ENCODE measurements around the gene HBZ.
"Not testable (repeated sequence)": the region's sequence is repeated elsewhere in the genome, so short reads cannot be mapped to it uniquely, and the experiment has no call there.

The HBZ gene

DNA sequence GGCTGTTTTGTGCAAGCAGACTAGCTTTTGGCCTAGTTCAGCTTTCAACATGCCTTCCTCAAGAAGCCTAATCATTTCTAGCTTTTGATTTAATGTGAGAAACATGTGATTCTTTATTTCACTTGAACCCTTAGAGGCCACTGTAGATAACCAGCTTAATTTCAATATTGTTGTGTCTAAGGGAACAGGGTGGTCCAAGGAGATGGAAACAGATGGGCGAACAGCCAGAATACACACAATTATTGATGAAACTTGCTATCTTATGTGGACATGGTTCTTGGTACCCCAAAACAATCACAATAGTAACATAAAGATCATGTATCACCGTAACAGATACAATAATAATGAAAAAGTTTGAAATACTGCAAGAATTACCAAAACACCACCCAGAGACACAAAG is 18.7 kb upstream of the HBZ start:
- WGBS (ENCODE audit: insufficient coverage, insufficient read length), result no CpG with 5 or more reads among the region's 2 CpGs
- H3K4me1 ChIP-seq (ENCODE audit: control insufficient read depth, insufficient read depth, low read length), result no peaks in the 10 kb centered on the region
- H3K4me3 ChIP-seq (ENCODE audit: low read length), result no peak overlapping the region
- H3K27ac ChIP-seq (ENCODE audit: low read length), result no peak overlapping the region
- DNase-seq (ENCODE audit: low read depth, low spot score), result no peak
- H3K27me3 ChIP-seq (ENCODE audit: control insufficient read depth, insufficient read depth, low read length), result no peaks in the 10 kb centered on the region
- H3K9me3 ChIP-seq (ENCODE audit: control insufficient read depth, insufficient read depth, low read length), result no peaks in the 10 kb centered on the region
- no peaks in the 10 kb centered on the region for H3K36me3 ChIP-seq (ENCODE audit: control insufficient read depth, insufficient read depth, low read length)

DNA sequence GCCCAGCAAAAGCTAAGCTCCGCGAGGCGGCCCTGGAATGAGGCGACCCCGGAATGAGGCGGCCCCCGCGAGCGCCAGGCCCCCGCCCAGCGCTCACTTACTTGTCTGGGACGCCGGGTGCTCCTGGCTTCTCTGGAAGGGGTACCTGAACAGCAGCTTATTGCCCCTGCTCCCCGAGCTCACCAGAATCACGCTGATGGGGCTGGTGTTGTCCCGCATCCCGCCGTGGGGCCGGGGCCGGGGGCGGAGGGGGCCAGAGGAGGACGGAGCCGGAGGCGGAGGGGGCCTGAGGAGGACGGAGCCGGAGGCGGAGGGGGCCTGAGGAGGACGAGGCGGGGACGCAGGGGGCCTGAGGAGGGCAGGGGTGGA is 14.4 kb upstream of the HBZ start:
- no peaks in the 10 kb centered on the region for H3K27me3 ChIP-seq (ENCODE audit: control insufficient read depth, insufficient read depth, low read length)
- DNase-seq (ENCODE audit: low read depth, low spot score), result no peak
- H3K9me3 ChIP-seq (ENCODE audit: control insufficient read depth, insufficient read depth, low read length), result no peaks in the 10 kb centered on the region; the same call in 1 of the 2 replicates
- WGBS (ENCODE audit: insufficient coverage, insufficient read length), result no CpG with 5 or more reads among the region's 30 CpGs
- no peak overlapping the region for H3K27ac ChIP-seq (ENCODE audit: low read length)
- no peaks in the 10 kb centered on the region for H3K36me3 ChIP-seq (ENCODE audit: control insufficient read depth, insufficient read depth, low read length)
- H3K4me3 ChIP-seq (ENCODE audit: low read length), result peak overlapping the region; percentile 36
- no peaks in the 10 kb centered on the region for H3K4me1 ChIP-seq (ENCODE audit: control insufficient read depth, insufficient read depth, low read length)

DNA sequence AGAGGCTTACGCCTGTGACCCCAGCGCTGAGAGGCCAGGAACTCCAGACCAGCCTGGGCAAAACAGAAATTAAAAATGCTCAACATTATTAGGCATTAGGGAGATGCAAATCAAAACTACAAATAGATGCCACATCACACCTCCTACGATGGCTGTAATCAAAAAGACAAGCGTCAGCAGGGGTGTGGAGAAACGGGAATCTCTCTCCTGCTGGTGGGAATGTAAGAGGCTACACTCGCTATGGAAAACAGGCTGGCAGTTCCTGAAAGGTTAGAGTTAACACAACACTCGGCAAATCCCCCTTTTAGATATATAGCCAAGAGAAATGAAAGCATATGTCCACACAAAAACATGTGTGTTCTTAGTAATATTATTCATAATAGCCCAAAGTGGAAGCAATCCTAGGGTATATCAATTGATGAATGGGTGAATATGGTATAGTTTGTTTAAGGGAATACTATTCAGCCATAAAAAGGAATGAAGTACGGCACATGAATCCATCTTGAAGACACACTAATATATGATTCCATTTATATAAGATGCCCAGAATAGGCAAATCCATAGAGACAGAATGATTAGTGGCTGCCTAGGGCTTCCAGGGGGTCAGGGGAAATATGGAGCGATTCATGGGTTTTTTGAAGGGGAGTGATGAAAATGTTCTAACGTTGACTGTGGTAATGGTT is 12.1 kb upstream of the HBZ start:
- no peak overlapping the region for H3K4me3 ChIP-seq (ENCODE audit: low read length)
- DNase-seq (ENCODE audit: low read depth, low spot score), result no peak
- H3K36me3 ChIP-seq (ENCODE audit: control insufficient read depth, insufficient read depth, low read length), result no peaks in the 10 kb centered on the region
- no peaks in the 10 kb centered on the region for H3K27me3 ChIP-seq (ENCODE audit: control insufficient read depth, insufficient read depth, low read length)
- H3K27ac ChIP-seq (ENCODE audit: low read length), result no peak overlapping the region
- no CpG with 5 or more reads among the region's 10 CpGs for WGBS (ENCODE audit: insufficient coverage, insufficient read length)
- H3K9me3 ChIP-seq (ENCODE audit: control insufficient read depth, insufficient read depth, low read length), result no peaks in the 10 kb centered on the region; the same call in 1 of the 2 replicates
- no peaks in the 10 kb centered on the region for H3K4me1 ChIP-seq (ENCODE audit: control insufficient read depth, insufficient read depth, low read length)

DNA sequence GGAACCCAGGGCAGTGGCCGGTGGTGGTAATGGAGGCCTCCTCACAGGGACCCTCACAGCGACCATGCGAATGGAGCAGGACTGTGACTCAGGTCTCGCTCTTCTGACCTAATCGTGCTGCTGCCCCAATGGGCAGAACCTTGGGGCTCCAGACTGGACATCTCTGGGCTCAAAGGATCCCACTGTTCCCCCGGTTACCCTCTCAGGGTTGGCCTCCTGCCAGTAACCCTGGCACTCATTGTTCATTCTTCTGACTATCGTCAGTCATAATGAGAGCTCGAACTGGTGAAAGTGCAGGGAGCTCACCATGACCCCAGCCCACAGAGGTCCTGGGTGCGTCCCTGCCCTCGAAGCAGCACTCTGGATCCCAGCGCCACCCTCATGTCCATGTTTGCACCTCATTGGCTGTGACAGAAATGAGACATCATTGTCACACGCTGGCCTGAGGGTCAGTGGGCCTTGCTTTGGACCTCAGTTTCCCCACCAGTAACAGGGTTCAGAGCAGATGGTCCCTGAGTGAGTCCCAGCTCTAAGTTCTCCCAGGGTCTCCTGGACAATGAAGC is 10.0 kb upstream of the HBZ start:
- DNase-seq (ENCODE audit: low read depth, low spot score), result no peak
- Histone ChIP-seq H3K27ac (ENCODE audit: low read length) (no peak overlapping the region), H3K9me3 (ENCODE audit: control insufficient read depth, insufficient read depth, low read length) (no peaks in the 10 kb centered on the region; the same call in 1 of the 2 replicates), H3K36me3 (ENCODE audit: control insufficient read depth, insufficient read depth, low read length) (no peaks in the 10 kb centered on the region), H3K4me1 (ENCODE audit: control insufficient read depth, insufficient read depth, low read length) (no peaks in the 10 kb centered on the region), H3K27me3 (ENCODE audit: control insufficient read depth, insufficient read depth, low read length) (no peaks in the 10 kb centered on the region), H3K4me3 (ENCODE audit: low read length) (no peak overlapping the region)
- no CpG with 5 or more reads among the region's 12 CpGs for WGBS (ENCODE audit: insufficient coverage, insufficient read length)

DNA sequence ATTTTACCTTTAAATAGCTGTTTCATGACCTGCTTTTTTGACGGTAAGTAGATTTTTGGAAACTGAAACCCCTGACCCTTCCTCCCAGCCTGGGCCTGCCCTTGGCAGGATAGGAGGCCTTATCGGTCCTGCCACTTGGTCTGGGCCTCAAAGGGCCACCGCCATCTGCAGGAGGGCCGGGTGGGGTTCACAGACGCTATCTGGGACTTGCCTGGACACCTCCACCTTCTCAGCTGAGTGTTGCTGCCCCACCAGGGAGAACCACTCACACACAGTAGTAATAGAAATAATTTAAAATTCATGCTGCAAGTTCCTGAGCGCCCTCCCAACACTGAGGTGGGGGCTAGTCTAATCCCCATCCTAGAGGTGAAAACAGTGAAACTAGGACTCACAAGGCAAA is 9.4 kb upstream of the HBZ start:
- Histone ChIP-seq H3K9me3 (ENCODE audit: control insufficient read depth, insufficient read depth, low read length) (no peaks in the 10 kb centered on the region; the same call in 1 of the 2 replicates), H3K36me3 (ENCODE audit: control insufficient read depth, insufficient read depth, low read length) (no peaks in the 10 kb centered on the region), H3K27me3 (ENCODE audit: control insufficient read depth, insufficient read depth, low read length) (no peaks in the 10 kb centered on the region), H3K4me1 (ENCODE audit: control insufficient read depth, insufficient read depth, low read length) (no peaks in the 10 kb centered on the region), H3K27ac (ENCODE audit: low read length) (no peak overlapping the region), H3K4me3 (ENCODE audit: low read length) (no peak overlapping the region)
- no CpG with 5 or more reads among the region's 6 CpGs for WGBS (ENCODE audit: insufficient coverage, insufficient read length)
- DNase-seq (ENCODE audit: low read depth, low spot score), result no peak

DNA sequence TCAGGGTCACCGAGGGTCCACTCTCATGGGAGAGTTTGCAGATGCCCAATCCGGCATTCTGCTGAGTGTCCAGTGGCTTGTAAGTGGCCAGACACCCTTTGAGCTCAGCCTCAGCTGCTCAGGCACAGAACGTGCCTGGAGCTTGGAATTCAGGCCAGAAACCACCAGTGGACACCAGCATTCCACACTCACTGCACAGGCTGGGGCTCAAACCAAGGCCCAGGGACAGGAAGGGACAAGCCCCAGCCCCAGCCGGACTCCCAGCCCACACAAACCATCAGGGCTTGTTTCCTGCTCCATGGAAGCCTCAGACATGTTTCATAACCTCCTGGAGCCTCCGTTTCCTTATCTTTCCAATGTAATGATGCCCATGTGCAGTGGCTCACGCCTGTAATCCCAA is 9.0 kb upstream of the HBZ start:
- no peaks in the 10 kb centered on the region for H3K4me1 ChIP-seq (ENCODE audit: control insufficient read depth, insufficient read depth, low read length)
- no peak overlapping the region for H3K4me3 ChIP-seq (ENCODE audit: low read length)
- H3K27me3 ChIP-seq (ENCODE audit: control insufficient read depth, insufficient read depth, low read length), result no peaks in the 10 kb centered on the region
- H3K36me3 ChIP-seq (ENCODE audit: control insufficient read depth, insufficient read depth, low read length), result no peaks in the 10 kb centered on the region
- no peak overlapping the region for H3K27ac ChIP-seq (ENCODE audit: low read length)
- H3K9me3 ChIP-seq (ENCODE audit: control insufficient read depth, insufficient read depth, low read length), result no peaks in the 10 kb centered on the region; the same call in 1 of the 2 replicates
- WGBS (ENCODE audit: insufficient coverage, insufficient read length), result no CpG with 5 or more reads among the region's 6 CpGs
- no peak for DNase-seq (ENCODE audit: low read depth, low spot score)

DNA sequence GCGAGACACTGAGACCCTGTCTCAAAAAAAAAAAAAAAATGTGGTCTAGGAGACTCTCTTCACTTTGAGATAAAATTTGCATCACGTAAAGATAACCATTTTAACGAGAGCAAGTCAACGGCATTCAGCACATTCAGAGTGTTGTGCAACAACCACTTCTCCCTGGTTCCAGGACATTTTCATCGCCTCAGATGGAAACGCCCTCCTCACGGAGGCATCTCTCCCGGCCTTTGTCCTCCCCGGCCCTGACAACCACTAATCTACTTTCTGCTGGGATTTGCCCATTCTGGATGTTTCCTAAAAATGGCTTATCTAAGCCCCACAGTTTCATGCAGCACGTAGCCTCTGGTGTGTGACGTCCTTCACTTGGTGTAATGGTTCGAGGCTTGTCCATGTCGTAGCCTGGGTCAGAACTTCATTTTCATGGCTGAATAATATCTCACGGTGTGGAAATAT is 7.6 kb upstream of the HBZ start:
- H3K27me3 ChIP-seq (ENCODE audit: control insufficient read depth, insufficient read depth, low read length), result no peaks in the 10 kb centered on the region
- no peak overlapping the region for H3K27ac ChIP-seq (ENCODE audit: low read length)

DNA sequence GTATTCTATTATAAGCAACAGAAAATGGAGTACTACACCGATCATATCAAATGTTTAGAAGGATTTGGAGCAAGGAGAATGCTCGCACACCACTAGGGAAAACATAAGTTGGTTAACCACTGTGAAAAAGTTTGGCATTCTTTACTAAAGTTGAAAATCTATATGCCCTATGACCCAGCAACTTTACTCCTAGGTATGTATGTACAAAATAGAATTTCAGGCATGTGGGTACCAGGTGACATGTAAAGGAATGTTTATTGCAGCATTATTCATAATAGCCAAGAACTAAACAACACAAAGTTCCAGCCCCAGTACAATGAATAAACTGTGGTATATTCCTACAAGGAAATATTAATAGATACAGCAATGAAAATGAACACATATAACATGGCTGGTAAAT is 5.8 kb upstream of the HBZ start:
- H3K36me3 ChIP-seq (ENCODE audit: control insufficient read depth, insufficient read depth, low read length), result no peaks in the 10 kb centered on the region
- H3K27ac ChIP-seq (ENCODE audit: low read length), result no peak overlapping the region
- no peaks in the 10 kb centered on the region for H3K9me3 ChIP-seq (ENCODE audit: control insufficient read depth, insufficient read depth, low read length)
- WGBS (ENCODE audit: insufficient coverage, insufficient read length), result no CpG with 5 or more reads among the region's 2 CpGs
- no peak for DNase-seq (ENCODE audit: low read depth, low spot score)
- H3K27me3 ChIP-seq (ENCODE audit: control insufficient read depth, insufficient read depth, low read length), result no peaks in the 10 kb centered on the region
- no peaks in the 10 kb centered on the region for H3K4me1 ChIP-seq (ENCODE audit: control insufficient read depth, insufficient read depth, low read length)
- H3K4me3 ChIP-seq (ENCODE audit: low read length), result no peak overlapping the region

More for the DNA sequence above, 7.6 kb upstream of the HBZ start:
- WGBS (ENCODE audit: insufficient coverage, insufficient read length), result no CpG with 5 or more reads among the region's 14 CpGs
- Histone ChIP-seq H3K9me3 (ENCODE audit: control insufficient read depth, insufficient read depth, low read length) (no peaks in the 10 kb centered on the region; the same call in 1 of the 2 replicates), H3K4me1 (ENCODE audit: control insufficient read depth, insufficient read depth, low read length) (no peaks in the 10 kb centered on the region), H3K36me3 (ENCODE audit: control insufficient read depth, insufficient read depth, low read length) (no peaks in the 10 kb centered on the region), H3K4me3 (ENCODE audit: low read length) (no peak overlapping the region)
- no peak for DNase-seq (ENCODE audit: low read depth, low spot score)

DNA sequence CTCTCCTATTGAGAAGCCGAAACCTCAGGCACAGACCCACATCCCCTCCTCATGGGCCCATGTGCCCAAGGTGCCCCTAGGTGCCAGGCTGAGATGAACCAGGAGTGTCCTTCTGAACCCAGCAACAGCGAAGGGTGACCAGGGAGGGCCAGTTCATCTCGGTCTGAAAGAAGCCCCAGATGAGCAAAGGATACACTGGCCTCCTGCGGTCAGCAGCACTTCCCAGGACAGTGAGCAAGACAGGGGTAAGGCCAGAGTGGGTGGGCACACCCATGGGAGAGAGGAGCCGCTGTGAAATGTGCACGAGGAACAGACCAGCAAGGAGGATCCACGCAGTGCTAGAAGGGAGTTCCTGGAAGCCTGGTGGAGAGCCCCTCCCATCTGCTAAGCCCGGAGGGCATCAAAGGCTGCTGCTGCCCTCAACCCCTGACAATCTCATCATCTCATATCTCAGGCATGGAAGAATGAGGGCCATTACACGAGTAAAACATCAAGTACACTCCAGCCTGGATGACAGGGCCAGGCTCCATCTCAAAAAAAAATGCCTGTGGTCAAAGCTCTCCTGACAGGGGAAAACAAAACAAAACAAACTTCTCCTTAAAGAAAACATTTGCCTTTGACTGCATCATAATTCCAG is 3.3 kb upstream of the HBZ start:
- H3K9me3 ChIP-seq (ENCODE audit: control insufficient read depth, insufficient read depth, low read length), result no peaks in the 10 kb centered on the region
- H3K4me1 ChIP-seq (ENCODE audit: control insufficient read depth, insufficient read depth, low read length), result no peaks in the 10 kb centered on the region
- H3K27me3 ChIP-seq (ENCODE audit: control insufficient read depth, insufficient read depth, low read length), result no peaks in the 10 kb centered on the region
- no CpG with 5 or more reads among the region's 9 CpGs for WGBS (ENCODE audit: insufficient coverage, insufficient read length)
- no peak for DNase-seq (ENCODE audit: low read depth, low spot score)
- H3K4me3 ChIP-seq (ENCODE audit: low read length), result no peak overlapping the region
- no peaks in the 10 kb centered on the region for H3K36me3 ChIP-seq (ENCODE audit: control insufficient read depth, insufficient read depth, low read length)
- H3K27ac ChIP-seq (ENCODE audit: low read length), result no peak overlapping the region

DNA sequence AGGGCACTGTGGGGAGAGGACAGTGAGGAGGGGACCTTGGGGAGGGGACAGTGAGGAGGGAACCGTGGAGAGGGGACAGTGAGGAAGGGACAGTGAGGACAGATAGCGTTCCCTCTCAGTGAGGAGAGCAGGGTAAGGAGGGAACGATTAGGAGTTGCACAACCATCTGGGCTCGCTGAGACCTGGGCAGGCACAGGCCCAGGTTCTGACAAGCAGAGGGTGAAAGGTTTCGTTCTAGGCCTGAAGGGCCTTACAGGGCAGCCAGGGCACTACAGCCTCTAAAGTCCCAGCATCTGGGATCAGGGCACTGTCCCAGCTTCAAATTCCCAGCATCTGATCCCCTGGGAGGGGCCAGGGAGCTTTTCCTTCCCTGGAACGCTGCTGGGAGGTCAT is 681 bp downstream of the HBZ start:
- H3K27ac ChIP-seq (ENCODE audit: low read length); H3K4me3 ChIP-seq (ENCODE audit: low read length); DNase-seq (ENCODE audit: low read depth, low spot score); H3K27me3 ChIP-seq (ENCODE audit: control insufficient read depth, insufficient read depth, low read length); H3K4me1 ChIP-seq (ENCODE audit: control insufficient read depth, insufficient read depth, low read length); H3K36me3 ChIP-seq (ENCODE audit: control insufficient read depth, insufficient read depth, low read length); H3K9me3 ChIP-seq (ENCODE audit: control insufficient read depth, insufficient read depth, low read length): not testable (repeated sequence)
- WGBS (ENCODE audit: insufficient coverage, insufficient read length), result no CpG with 5 or more reads among the region's 6 CpGs

All from iPS DF 6.9 (cell line).